GM12878 (cell line): ENCODE results near the gene NFYA. TPM values are rescaled to one million over a fixed set of nuclear protein-coding genes. Genes with fewer than 3 reads are reported as not detected.

Source experiments
- ATAC-seq: fragments of 200-7000 bp; cut with Tn5 transposase; 3 replicates; pipeline ENCODE4 v1.9.1; 2020; ENCODE audit warnings: mild to moderate bottlenecking, moderate library complexity
- BruUV-seq: library from RNA; stranded (reverse); fragments of 400-500 nt; replicated peaks from 2 replicates; lab custom pipeline; 2021; lab: Mats Ljungman, UMichigan
- CTCF ChIA-PET: fragments of 300-600 bp; sonication (Branson Sonifier 250); formaldehyde crosslinking; extraction: SDS; loops from one replicate; lab custom pipeline; 2021; ENCODE audit warnings: inconsistent platforms; lab: Yijun Ruan, JAX
- POLR2A ChIA-PET: fragments of 350-600 bp; formaldehyde crosslinking; extraction: SDS; loops from one replicate; lab custom pipeline; 2021; ENCODE audit warnings: inconsistent platforms; lab: Charles Lee
- RAD21 ChIA-PET: fragments of 300-600 bp; sonication (Branson Sonifier 250); formaldehyde crosslinking; loops from one replicate; lab custom pipeline; 2023; ENCODE audit warnings: antibody characterized with exemption; ENCODE audit not compliant: unreplicated experiment; lab: Charles Lee
- SMC1A ChIA-PET: fragments of 300-600 bp; sonication (Branson Sonifier 250); formaldehyde crosslinking; loops from one replicate; lab custom pipeline; 2023; ENCODE audit not compliant: unreplicated experiment, uncharacterized antibody; lab: Charles Lee
- DNase-seq: peaks from one replicate; pipeline ENCODE4 v3.0.0-alpha.2; 2011; ENCODE audit warnings: low read depth, low spot score
- FAIRE-seq: peaks from 3 replicates; lab custom pipeline; 2011; peaks lifted over from hg19 to GRCh38; lab: Jason Lieb, UNC
- H2AFZ ChIP-seq: 2 replicates; pipeline ENCODE4 v1.6.0; 2011; ENCODE audit warnings: low read depth, low read length, control low read depth; ENCODE audit not compliant: control insufficient read depth
- H3K27ac ChIP-seq: 2 replicates; pipeline ENCODE4 v1.5.1; 2011; ENCODE audit warnings: control low read depth; ENCODE audit not compliant: control insufficient read depth, insufficient read depth
- H3K27me3 ChIP-seq, 2 experiments: replicated peaks in 1 of 2; 2 replicates each; pipeline versions ENCODE4 v1.6.0 to v1.6.1; 2011; ENCODE audit warnings: low read length in 1 of 2; ENCODE audit not compliant: control insufficient read depth in 2 of 2, insufficient read depth in 2 of 2
- H3K36me3 ChIP-seq, 2 experiments: 2 replicates each; pipeline ENCODE4 v1.5.1; 2011; ENCODE audit warnings: low read length in 1 of 2; ENCODE audit not compliant: control insufficient read depth in 2 of 2, insufficient read depth in 2 of 2
- H3K4me1 ChIP-seq: 2 replicates; pipeline ENCODE4 v1.6.1; 2011; ENCODE audit warnings: mild to moderate bottlenecking, low read length, moderate library complexity, mixed read lengths; ENCODE audit not compliant: control insufficient read depth, insufficient read depth
- H3K4me2 ChIP-seq: 2 replicates; pipeline ENCODE4 v1.6.0; 2011; ENCODE audit warnings: control low read depth; ENCODE audit not compliant: control insufficient read depth, insufficient read depth
- H3K4me3 ChIP-seq: fragments of 200-600 bp; sonication (generic); 2 replicates; pipeline ENCODE4 v1.5.1; 2016
- H3K79me2 ChIP-seq: 2 replicates; pipeline ENCODE4 v1.6.0; 2011; ENCODE audit warnings: low read length; ENCODE audit not compliant: control insufficient read depth, insufficient read depth
- H3K9ac ChIP-seq: 2 replicates; pipeline ENCODE4 v1.8.0; 2011; ENCODE audit warnings: low read length, control low read depth, mixed read lengths; ENCODE audit not compliant: control insufficient read depth, insufficient read depth
- H3K9me3 ChIP-seq: replicated peaks from 3 replicates; pipeline ENCODE4 v1.5.1; 2011; ENCODE audit warnings: mild to moderate bottlenecking, low read length; ENCODE audit not compliant: control insufficient read depth, insufficient read depth
- H4K20me1 ChIP-seq: 2 replicates; pipeline ENCODE4 v1.6.0; 2011; ENCODE audit not compliant: control insufficient read depth, insufficient read depth
- CHD1 ChIP-seq: IDR thresholded peaks from 2 replicates; pipeline ENCODE4 v1.6.1; 2012; ENCODE audit warnings: low read depth, low read length, improper control_type of control experiment
- CUX1 ChIP-seq: IDR thresholded peaks from 2 replicates; pipeline ENCODE4 v1.6.1; 2012; ENCODE audit warnings: improper control_type of control experiment, low read depth, low read length; ENCODE audit not compliant: insufficient replicate concordance
- EP300 ChIP-seq, 2 experiments: fragments of 150-350 bp in 1 of 2; IDR thresholded peaks; 2 replicates each; pipeline ENCODE4 v1.6.1; 2011 to 2012; ENCODE audit warnings: low read depth in 2 of 2, low read length in 2 of 2, borderline replicate concordance in 1 of 2, improper control_type of control experiment in 1 of 2, inconsistent platforms in 1 of 2; ENCODE audit not compliant: control insufficient read depth in 1 of 2
- FOXK2 ChIP-seq: fragments of 450-650 bp; IDR thresholded peaks from 2 replicates; pipeline ENCODE4 v1.6.1; 2017; ENCODE audit warnings: mild to moderate bottlenecking, moderate library complexity
- MEF2A ChIP-seq: IDR thresholded peaks from 2 replicates; pipeline ENCODE4 v1.6.1; 2011; ENCODE audit warnings: low read depth, mild to moderate bottlenecking, low read length, moderate library complexity; ENCODE audit not compliant: insufficient read depth
- MEF2B ChIP-seq: fragments of 450-650 bp; IDR thresholded peaks from 2 replicates; pipeline ENCODE4 v1.6.1; 2018; ENCODE audit warnings: mild to moderate bottlenecking, moderate library complexity; ENCODE audit not compliant: partially characterized antibody, poor library complexity, severe bottlenecking
- MLLT1 ChIP-seq: fragments of 450-650 bp; IDR thresholded peaks from 2 replicates; pipeline ENCODE4 v1.6.1; 2016; ENCODE audit warnings: mild to moderate bottlenecking
- MXI1 ChIP-seq: fragments of 150-350 bp; IDR thresholded peaks from 2 replicates; pipeline ENCODE4 v1.6.1; 2011; ENCODE audit warnings: low read depth, mild to moderate bottlenecking, inconsistent platforms, low read length, improper control_type of control experiment
- NBN ChIP-seq: fragments of 450-650 bp; IDR thresholded peaks from 2 replicates; pipeline ENCODE4 v1.6.1; 2016
- RCOR1 ChIP-seq: conservative IDR thresholded peaks from 2 replicates; pipeline ENCODE4 v1.6.1; 2012; ENCODE audit warnings: low read depth, low read length, improper control_type of control experiment
- SMAD5 ChIP-seq: IDR thresholded peaks from 2 replicates; pipeline ENCODE4 v1.6.1; 2016; ENCODE audit warnings: antibody characterized with exemption, low read depth
- WGBS: methylation state at CpG from one replicate; pipeline ENCODE4 v1.1.6; 2016; ENCODE audit warnings: low lambda C conversion rate; ENCODE audit not compliant: insufficient replicate concordance, insufficient coverage; ENCODE audit errors: missing lambda C conversion rate; 5-methylcytosine and 5-hydroxymethylcytosine counted together
- in situ Hi-C: fragments of 300-500 bp; cut with MboI; formaldehyde crosslinking; loops from 9 replicates; pipeline ENCODE4 v1.14.3; 2018; ENCODE audit warnings: mixed read lengths
- intact Hi-C: fragments of 100-400 bp; cut with micrococcal nuclease; formaldehyde crosslinking; loops from one replicate; pipeline ENCODE4 v1.14.2; 2022; ENCODE audit not compliant: unreplicated experiment
- polyA plus RNA-seq, 11 experiments: library from polyadenylated mRNA; depleted of rRNA in 4 of 11; unstranded in 6 of 11; stranded (reverse) in 5 of 11; fragments of >200 nt; fragmentation: Nextera tagmentation in 4 of 11; fragmentation: Illumina TruSeq in 1 of 11; extraction: Ambion mirVana in 4 of 11; extraction: Trizol in 1 of 11; gene quantifications; 1 replicate in 1 of 11; 2 replicates in 10 of 11; pipeline versions ENCODE4 v1.2.1 to v1.2.3, GENCODE V29; 2011 to 2016; ENCODE audit warnings: inconsistent platforms in 2 of 11, missing spikeins in 2 of 11, low read depth in 1 of 11
- total RNA-seq, 4 experiments: library from RNA; depleted of rRNA in 3 of 4; stranded (reverse); fragments of >200 nt in 3 of 4; fragmentation: Illumina TruSeq in 1 of 4; extraction: Trizol in 1 of 4; gene quantifications; 2 replicates each; pipeline versions ENCODE4 v1.2.1 to v1.2.3, GENCODE V29; 2013 to 2021
- TF ChIP-seq, protein P1 (sequence below): fragments of 450-650 bp; IDR thresholded peaks from 2 replicates; pipeline ENCODE4 v1.6.1; 2018; ENCODE audit warnings: mild to moderate bottlenecking, low read depth, moderate library complexity; ENCODE audit not compliant: partially characterized antibody
- TF ChIP-seq, protein P2 (sequence below): IDR thresholded peaks from 2 replicates; pipeline ENCODE4 v1.6.1; 2011; ENCODE audit warnings: low read depth, low read length, improper control_type of control experiment, borderline replicate concordance

Gene NFYA
- total and polyA plus RNA-seq, 10 of the 15 experiments (the other 5 are each of a cell fraction or from before 2014, with no cell fraction given) = 6.4 to 36.5 (median 19.1) TPM

- H3K36me3 ChIP-seq = peaks cover 4 to 12% of the 10 kb centered on the region in 2 experiments; a peak in 3 of 4 replicates
- no peak overlapping the region for H3K4me2 ChIP-seq
- H3K27ac ChIP-seq = no peak overlapping the region
- ATAC-seq (no peak), DNase-seq (no peak), FAIRE-seq (no peak)
- no peaks in the 10 kb centered on the region for H4K20me1 ChIP-seq
- in situ Hi-C loops = no loop called here
- RAD21 ChIA-PET = no interaction called here
- no peak overlapping the region for H2AFZ ChIP-seq
- CTCF ChIA-PET = no interaction called here
- peaks cover 5% of the 10 kb centered on the region; the same call in 1 of the 2 replicates for H3K4me1 ChIP-seq
- intact Hi-C loops = loop anchor here (5.0 to 10.0 kb wide), 2 partner anchors 240 to 657 kb away; partner anchors contain the start of gene TFEB
- no peak overlapping the region for H3K9ac ChIP-seq
- H3K79me2 ChIP-seq = peaks cover 63% of the 10 kb centered on the region
- no peak overlapping the region for H3K4me3 ChIP-seq
- 98% methylated on average over 2 of the region's 2 CpGs for WGBS
- POLR2A ChIA-PET = no interaction called here
- no peaks in the 10 kb centered on the region for H3K27me3 ChIP-seq
- no peaks in the 10 kb centered on the region for H3K9me3 ChIP-seq
- SMC1A ChIA-PET = interaction anchor here (1.1 to 2.8 kb wide), 2 partner anchors 14 to 30 kb away, joined by 3 to 10 read pairs; no protein-coding TSS in a partner anchor
- no TSS peak for BruUV-seq
- TF ChIP-seq MLLT1 = no peak
- no peak for TF ChIP-seq CHD1
- no peak for TF ChIP-seq MXI1
- no peak for TF ChIP-seq NBN
- no peak for TF ChIP-seq RCOR1
- no peak for TF ChIP-seq CUX1
- no peak for TF ChIP-seq MEF2A
- TF ChIP-seq, protein P1, sequence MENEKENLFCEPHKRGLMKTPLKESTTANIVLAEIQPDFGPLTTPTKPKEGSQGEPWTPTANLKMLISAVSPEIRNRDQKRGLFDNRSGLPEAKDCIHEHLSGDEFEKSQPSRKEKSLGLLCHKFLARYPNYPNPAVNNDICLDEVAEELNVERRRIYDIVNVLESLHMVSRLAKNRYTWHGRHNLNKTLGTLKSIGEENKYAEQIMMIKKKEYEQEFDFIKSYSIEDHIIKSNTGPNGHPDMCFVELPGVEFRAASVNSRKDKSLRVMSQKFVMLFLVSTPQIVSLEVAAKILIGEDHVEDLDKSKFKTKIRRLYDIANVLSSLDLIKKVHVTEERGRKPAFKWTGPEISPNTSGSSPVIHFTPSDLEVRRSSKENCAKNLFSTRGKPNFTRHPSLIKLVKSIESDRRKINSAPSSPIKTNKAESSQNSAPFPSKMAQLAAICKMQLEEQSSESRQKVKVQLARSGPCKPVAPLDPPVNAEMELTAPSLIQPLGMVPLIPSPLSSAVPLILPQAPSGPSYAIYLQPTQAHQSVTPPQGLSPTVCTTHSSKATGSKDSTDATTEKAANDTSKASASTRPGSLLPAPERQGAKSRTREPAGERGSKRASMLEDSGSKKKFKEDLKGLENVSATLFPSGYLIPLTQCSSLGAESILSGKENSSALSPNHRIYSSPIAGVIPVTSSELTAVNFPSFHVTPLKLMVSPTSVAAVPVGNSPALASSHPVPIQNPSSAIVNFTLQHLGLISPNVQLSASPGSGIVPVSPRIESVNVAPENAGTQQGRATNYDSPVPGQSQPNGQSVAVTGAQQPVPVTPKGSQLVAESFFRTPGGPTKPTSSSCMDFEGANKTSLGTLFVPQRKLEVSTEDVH = no peak
- TF ChIP-seq EP300 (IDR thresholded peaks at IDR 0.05; ENCODE audit: borderline replicate concordance in 1 of 2, control insufficient read depth in 1 of 2, low read depth in 2 of 2, low read length in 2 of 2) = no peak
- no peak for TF ChIP-seq MEF2B
- TF ChIP-seq, protein P2, sequence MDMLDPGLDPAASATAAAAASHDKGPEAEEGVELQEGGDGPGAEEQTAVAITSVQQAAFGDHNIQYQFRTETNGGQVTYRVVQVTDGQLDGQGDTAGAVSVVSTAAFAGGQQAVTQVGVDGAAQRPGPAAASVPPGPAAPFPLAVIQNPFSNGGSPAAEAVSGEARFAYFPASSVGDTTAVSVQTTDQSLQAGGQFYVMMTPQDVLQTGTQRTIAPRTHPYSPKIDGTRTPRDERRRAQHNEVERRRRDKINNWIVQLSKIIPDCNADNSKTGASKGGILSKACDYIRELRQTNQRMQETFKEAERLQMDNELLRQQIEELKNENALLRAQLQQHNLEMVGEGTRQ = no peak
- no peak for TF ChIP-seq FOXK2
- no peak for TF ChIP-seq SMAD5
Measured at GRCh38 chr6:41077536-41077935, 4.8 kb downstream of the NFYA start.
